Thyroid gland (tissue), 4 donors: ENCODE data around the gene ADRA2C. TPM values are rescaled to one million over a fixed set of nuclear protein-coding genes. Genes with fewer than 3 reads are reported as not detected.

Experiments used
- DNase-seq, 2 donors: peaks; one replicate each; pipeline ENCODE4 v3.0.0-alpha.2; 2019
- H3K27ac ChIP-seq, 3 donors: fragments of 200-600 bp; sonication (generic); 1 replicate in 2 of 3; 2 replicates in 1 of 3; pipeline ENCODE4 v1.5.1; 2016 to 2019; ENCODE audit warnings: mild to moderate bottlenecking in 1 of 3, moderate library complexity in 1 of 3
- H3K27me3 ChIP-seq: fragments of 200-600 bp; sonication (generic); one replicate; pipeline ENCODE4 v1.5.1; 2019
- H3K36me3 ChIP-seq, 2 donors: fragments of 200-600 bp; sonication (generic); one replicate each; pipeline ENCODE4 v1.5.1; 2016 to 2019
- H3K4me1 ChIP-seq, 2 donors: fragments of 200-600 bp; sonication (generic); one replicate each; pipeline ENCODE4 v1.5.1; 2017 to 2019
- H3K4me3 ChIP-seq, 3 donors: fragments of 200-600 bp; sonication (generic); replicated peaks in 1 of 3; 1 replicate in 2 of 3; 2 replicates in 1 of 3; pipeline ENCODE4 v1.5.1; 2016; ENCODE audit warnings: mild to moderate bottlenecking in 1 of 3
- H3K9me3 ChIP-seq: fragments of 200-600 bp; sonication (generic); one replicate; pipeline ENCODE4 v1.5.1; 2017
- CTCF ChIP-seq, 6 experiments: fragments of 200-600 bp in 3 of 6; fragments of 450-650 bp in 3 of 6; sonication (generic) in 3 of 6; IDR thresholded peaks; one replicate each; pipeline ENCODE4 v1.5.1; 2016 to 2019; ENCODE audit warnings: antibody characterized with exemption in 6 of 6, mild to moderate bottlenecking in 2 of 6, inconsistent platforms in 1 of 6, moderate library complexity in 1 of 6
- POLR2A ChIP-seq, 2 donors: fragments of 450-650 bp; IDR thresholded peaks; one replicate each; pipeline ENCODE4 v1.6.1; 2017; ENCODE audit warnings: antibody characterized with exemption in 2 of 2, mild to moderate bottlenecking in 2 of 2, moderate library complexity in 1 of 2
- WGBS, 2 donors: methylation state at CpG; one replicate each; pipeline ENCODE4 v1.1.5; 2017; 5-methylcytosine and 5-hydroxymethylcytosine counted together
- intact Hi-C: fragments of 100-400 bp; cut with DNase I; formaldehyde crosslinking; loops from one replicate; pipeline ENCODE4 v1.15.1; 2023
- total RNA-seq, 4 donors: library from RNA; depleted of rRNA; stranded (reverse); fragments of >200 nt; gene quantifications; one replicate each; pipeline ENCODE4 v1.2.3, GENCODE V29; 2016

The ADRA2C gene
- total RNA-seq, 4 donors from 2014 or later, result 0.45 to 3.5 (median 1.1) TPM

GRCh38 chr4:3729188-3729881 is 36.9 kb upstream of the ADRA2C start:
- no peak overlapping the region for H3K4me3 ChIP-seq

GRCh38 chr4:3729882-3730226 is 36.3 kb upstream of the ADRA2C start:
- intact Hi-C loops, result no loop called here
- no peak for TF ChIP-seq CTCF (IDR thresholded peaks at IDR 0.05)
- no peak for TF ChIP-seq POLR2A (IDR thresholded peaks at IDR 0.05)
- no peaks in the 10 kb centered on the region for H3K4me1 ChIP-seq
- H3K9me3 ChIP-seq, result no peaks in the 10 kb centered on the region
- H3K27ac ChIP-seq, result no peak overlapping the region
- H3K27me3 ChIP-seq, result no peaks in the 10 kb centered on the region
- 50 to 64% methylated on average over 4 to 5 of the region's 5 CpGs for WGBS, 2 donors
- no peak overlapping the region for H3K4me3 ChIP-seq
- H3K36me3 ChIP-seq, result no peaks in the 10 kb centered on the region
- no peak for DNase-seq

More at GRCh38 chr4:3729188-3729881, 36.9 kb upstream of the ADRA2C start:
- Histone ChIP-seq H3K4me1 (no peaks in the 10 kb centered on the region), H3K36me3 (no peaks in the 10 kb centered on the region), H3K9me3 (no peaks in the 10 kb centered on the region), H3K27me3 (no peaks in the 10 kb centered on the region), H3K27ac (no peak overlapping the region)
- intact Hi-C loops, result no loop called here
- no peak for TF ChIP-seq CTCF (IDR thresholded peaks at IDR 0.05)
- TF ChIP-seq POLR2A (IDR thresholded peaks at IDR 0.05), result no peak
- no peak for DNase-seq
- 64 to 77% methylated on average over 11 of the region's 11 CpGs for WGBS, 2 donors

- intact Hi-C loops, result no loop called here
- DNase-seq, result no peak
- WGBS, 2 donors, result 84 to 87% methylated on average over 7 to 8 of the region's 17 CpGs
- no peaks in the 10 kb centered on the region for H3K4me1 ChIP-seq
- H3K36me3 ChIP-seq, result no peaks in the 10 kb centered on the region
- H3K9me3 ChIP-seq, result no peaks in the 10 kb centered on the region
- no peak overlapping the region for H3K4me3 ChIP-seq
- no peak for TF ChIP-seq POLR2A (IDR thresholded peaks at IDR 0.05)
- no peak for TF ChIP-seq CTCF (IDR thresholded peaks at IDR 0.05)
- no peaks in the 10 kb centered on the region for H3K27me3 ChIP-seq
- no peak overlapping the region for H3K27ac ChIP-seq
Measured at GRCh38 chr4:3730422-3731190, 35.6 kb upstream of the ADRA2C start.

GRCh38 chr4:3732076-3733028 is 33.8 kb upstream of the ADRA2C start:
- no peak for DNase-seq
- Histone ChIP-seq H3K9me3 (no peaks in the 10 kb centered on the region), H3K4me3 (no peak overlapping the region), H3K27me3 (no peaks in the 10 kb centered on the region), H3K27ac (no peak overlapping the region), H3K4me1 (no peaks in the 10 kb centered on the region), H3K36me3 (no peaks in the 10 kb centered on the region)
- WGBS, 2 donors, result 68 to 79% methylated on average over 17 to 24 of the region's 31 CpGs
- intact Hi-C loops, result no loop called here
- no peak for TF ChIP-seq CTCF (IDR thresholded peaks at IDR 0.05)
- no peak for TF ChIP-seq POLR2A (IDR thresholded peaks at IDR 0.05)
